ENCODE results near the gene IBTK. TPM values are rescaled to one million over a fixed set of nuclear protein-coding genes. Genes with fewer than 3 reads are reported as not detected.
"Not testable (repeated sequence)": the region's sequence is repeated elsewhere in the genome, so short reads cannot be mapped to it uniquely, and the experiment has no call there.

Gene IBTK, protein sequence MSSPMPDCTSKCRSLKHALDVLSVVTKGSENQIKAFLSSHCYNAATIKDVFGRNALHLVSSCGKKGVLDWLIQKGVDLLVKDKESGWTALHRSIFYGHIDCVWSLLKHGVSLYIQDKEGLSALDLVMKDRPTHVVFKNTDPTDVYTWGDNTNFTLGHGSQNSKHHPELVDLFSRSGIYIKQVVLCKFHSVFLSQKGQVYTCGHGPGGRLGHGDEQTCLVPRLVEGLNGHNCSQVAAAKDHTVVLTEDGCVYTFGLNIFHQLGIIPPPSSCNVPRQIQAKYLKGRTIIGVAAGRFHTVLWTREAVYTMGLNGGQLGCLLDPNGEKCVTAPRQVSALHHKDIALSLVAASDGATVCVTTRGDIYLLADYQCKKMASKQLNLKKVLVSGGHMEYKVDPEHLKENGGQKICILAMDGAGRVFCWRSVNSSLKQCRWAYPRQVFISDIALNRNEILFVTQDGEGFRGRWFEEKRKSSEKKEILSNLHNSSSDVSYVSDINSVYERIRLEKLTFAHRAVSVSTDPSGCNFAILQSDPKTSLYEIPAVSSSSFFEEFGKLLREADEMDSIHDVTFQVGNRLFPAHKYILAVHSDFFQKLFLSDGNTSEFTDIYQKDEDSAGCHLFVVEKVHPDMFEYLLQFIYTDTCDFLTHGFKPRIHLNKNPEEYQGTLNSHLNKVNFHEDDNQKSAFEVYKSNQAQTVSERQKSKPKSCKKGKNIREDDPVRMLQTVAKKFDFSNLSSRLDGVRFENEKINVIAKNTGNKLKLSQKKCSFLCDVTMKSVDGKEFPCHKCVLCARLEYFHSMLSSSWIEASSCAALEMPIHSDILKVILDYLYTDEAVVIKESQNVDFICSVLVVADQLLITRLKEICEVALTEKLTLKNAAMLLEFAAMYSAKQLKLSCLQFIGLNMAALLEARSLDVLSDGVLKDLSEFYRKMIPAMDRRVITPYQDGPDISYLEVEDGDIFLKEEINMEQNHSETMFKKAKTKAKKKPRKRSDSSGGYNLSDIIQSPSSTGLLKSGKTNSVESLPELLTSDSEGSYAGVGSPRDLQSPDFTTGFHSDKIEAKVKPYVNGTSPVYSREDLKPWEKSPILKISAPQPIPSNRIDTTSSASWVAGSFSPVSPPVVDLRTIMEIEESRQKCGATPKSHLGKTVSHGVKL (N-terminal part only)
- polyA plus RNA-seq (ENCODE audit: insufficient read length) = 34.0 TPM

DNA sequence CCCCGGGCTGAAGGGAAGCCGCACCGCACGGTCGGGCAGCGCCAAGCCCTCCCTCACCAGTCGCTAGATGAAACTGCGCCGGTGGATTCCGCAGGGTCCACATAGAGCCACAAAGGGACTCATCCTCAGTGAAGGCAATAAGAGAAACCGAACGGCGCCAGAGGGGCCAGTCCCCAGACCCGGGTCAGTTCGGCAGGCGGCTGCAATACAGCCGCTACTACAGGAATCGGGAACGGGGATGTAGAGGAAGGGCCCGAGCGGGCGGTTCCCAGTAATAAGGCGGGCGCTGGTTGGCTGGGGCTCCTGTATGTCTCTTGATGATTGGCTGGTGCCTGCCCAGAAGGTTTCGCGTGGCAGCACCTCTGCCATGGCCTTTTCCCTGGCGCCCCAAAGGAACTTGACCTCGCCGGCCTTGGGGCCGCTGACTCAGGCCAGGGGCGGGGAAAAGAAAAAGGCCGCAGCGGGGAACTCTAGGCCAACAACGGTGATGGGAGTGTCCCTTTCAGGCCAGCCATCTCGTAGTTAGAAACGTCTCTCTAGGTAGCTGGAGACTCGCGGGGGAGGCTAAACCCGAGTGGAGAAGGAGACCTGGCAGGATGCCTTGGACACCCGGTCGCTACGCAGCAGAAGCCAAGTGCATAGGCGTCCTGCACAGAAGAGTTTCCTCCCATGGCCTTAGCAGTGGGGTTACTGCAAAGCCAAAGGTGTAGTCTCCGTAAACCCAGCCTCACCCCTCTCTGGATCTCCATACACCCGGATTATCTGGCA lies at the start of gene IBTK:
Gene IBTK (minus strand): TSS at position 240 of the 768 bp plus-strand sequence. CDS start 7,258 bp downstream, outside the sequence.
- peak; percentile 66 for DNase-seq (ENCODE audit: low read depth)

DNA sequence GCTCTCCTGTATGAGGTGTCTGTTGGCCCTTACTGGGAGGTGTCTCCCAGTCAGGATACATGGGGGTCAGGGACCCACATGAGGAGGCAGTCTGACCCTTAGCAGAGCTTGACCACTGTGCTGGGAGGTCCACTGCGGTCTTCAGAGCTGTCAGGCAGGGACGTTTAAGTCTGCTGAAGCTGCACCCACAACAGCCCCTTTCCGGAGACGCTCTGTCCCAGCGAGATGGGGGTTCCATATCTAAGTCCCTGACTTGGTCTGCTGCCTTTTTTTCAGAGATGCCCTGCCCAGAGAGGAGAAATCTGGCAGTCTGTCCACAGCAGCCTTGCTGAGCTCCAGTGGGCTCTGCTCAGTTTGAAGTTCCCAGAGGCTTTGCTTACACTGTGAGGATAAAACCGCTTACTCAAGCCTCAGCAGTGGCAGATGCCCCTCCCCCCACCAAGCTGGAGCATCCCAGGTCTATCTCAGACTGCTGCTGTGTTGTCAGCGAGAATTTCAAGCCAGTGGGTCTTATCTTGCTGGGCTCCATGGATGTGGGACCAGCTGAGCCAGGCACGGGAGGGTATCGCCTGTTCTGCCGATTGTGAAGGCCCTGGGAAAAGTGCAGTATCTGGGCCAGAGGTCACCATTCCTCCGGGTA lies 36.3 kb upstream of the IBTK start:
- no peak for DNase-seq (ENCODE audit: low read depth)

DNA sequence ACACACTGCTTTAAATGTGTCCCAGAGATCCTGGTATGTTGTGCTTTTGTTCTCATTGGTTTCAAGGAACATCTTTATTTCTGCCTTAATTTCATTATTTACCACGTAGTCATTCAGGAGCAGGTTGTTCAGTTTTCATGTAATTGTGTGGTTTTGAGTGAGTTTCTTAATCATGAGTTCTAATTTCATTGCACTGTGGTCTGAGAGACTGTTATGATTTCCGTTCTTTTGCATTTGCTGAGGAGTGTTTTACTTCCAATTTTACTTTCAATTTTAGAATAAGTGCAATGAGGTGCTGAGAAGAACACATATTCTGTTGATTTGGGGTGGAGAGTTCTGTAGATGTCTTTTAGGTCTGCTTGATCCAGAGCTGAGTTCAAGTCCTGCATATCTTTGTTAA lies 34.0 kb upstream of the IBTK start:
- DNase-seq (ENCODE audit: low read depth) = not testable (repeated sequence)

DNA sequence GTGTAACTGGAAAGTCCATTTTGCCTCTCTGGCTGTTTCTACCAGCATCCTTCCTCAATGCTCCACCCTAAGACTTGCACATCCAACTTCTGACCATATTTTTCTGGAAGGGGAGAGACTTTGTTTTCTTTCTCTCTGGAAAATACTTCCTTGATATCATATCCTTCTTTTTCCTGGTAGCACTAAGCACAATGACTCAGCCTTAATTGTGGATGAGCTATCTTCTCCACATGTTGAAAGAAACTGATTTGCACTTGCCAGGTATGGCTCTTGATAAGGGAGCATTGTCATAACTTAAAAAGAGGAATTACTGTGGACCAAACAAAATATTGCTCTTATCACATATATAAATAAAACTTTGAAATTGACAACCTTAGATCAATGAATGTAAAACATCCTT lies 30.1 kb upstream of the IBTK start:
- DNase-seq (ENCODE audit: low read depth) = no peak

- no peak for DNase-seq (ENCODE audit: low read depth)
Observed at GRCh38 chr6:82275686-82276085, 28.1 kb upstream of the IBTK start.

GRCh38 chr6:82273295-82273694 lies 25.8 kb upstream of the IBTK start:
- DNase-seq (ENCODE audit: low read depth) = no peak

GRCh38 chr6:82270881-82271635 lies 23.5 kb upstream of the IBTK start:
- DNase-seq (ENCODE audit: low read depth) = no peak

DNA sequence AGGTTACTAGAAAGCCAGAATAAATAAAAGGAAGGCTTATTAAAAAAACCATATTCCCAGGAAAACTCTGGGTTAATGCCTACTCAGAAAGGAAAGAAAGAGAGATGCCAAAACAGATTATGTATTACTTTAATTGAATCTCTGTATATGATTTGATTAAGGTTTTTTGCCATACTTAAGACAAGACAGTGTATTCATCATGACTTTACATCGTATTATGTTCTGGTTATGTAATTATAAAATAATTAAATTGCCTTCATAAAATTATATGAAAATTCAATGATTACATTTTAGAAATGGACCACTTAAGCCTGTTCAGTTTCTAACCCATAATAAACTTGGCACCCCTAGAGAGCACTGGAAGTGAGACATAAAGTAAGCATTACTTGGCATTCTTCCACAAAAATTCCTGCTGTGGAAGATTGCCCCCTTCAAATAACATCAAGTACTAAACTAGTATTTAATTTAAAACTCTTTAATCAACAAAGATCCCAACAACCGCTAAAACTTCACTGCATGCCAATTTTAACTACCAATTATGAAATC lies 20.8 kb upstream of the IBTK start:
- DNase-seq (ENCODE audit: low read depth) = no peak

DNA sequence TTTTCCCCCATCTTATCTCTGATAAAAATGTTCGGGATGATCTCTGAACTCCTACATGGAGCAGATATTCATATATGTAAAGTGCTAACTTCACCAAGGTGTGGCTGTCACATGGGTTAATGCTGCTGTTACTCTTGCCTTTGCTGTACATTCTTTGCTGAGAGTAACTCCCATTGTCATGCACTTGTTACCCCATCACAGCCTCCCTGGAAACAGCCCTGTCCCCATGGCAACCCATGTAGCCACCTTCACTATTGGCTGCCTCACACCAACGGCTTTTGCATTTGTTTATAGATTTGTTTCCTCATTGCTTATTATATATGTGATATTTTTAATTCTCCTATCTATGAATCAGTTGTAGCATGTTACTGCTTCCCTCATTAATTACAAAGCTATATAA lies 17.3 kb upstream of the IBTK start:
- no peak for DNase-seq (ENCODE audit: low read depth)

DNA sequence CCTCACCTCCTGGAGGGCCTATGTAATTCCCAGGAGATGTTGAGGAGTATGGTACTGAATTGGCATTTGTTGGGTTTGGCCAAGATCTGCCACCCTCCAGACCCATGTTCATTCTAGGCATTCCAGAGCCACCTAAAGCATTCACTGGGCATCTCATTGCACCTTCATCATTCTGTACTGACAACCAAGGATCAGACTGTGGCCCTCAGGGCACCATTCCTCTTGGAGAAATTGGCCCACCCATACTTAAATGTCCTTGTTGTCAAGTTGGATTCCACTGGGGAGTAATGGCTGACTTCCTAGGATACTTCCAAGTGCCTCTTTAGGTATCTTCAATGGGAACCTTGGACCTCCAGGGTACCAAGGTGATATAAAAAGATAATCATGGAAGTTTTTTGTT lies 16.8 kb upstream of the IBTK start:
- no peak for DNase-seq (ENCODE audit: low read depth)

DNA sequence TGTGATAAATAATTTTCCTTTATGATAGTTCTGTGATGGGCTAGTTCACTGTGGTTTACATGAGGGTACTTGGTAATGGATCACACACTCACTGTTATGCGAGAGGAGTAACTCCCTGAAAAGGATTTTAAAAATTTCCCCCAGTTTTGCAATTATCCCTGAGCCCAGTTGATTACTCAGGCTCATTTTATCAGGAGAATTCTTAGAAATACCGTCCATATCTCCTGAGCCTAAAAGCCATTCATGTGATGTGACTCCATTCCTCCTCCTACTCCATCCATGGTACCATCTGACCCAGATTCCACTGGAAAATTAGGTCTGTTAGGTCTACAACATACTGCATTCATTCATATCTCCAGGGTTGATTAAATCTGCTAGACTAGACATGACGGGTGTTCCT lies 16.4 kb upstream of the IBTK start:
- DNase-seq (ENCODE audit: low read depth) = no peak

- no peak for DNase-seq (ENCODE audit: low read depth)
Observed at GRCh38 chr6:82260997-82261732, 13.6 kb upstream of the IBTK start.

GRCh38 chr6:82259389-82259788 lies 11.8 kb upstream of the IBTK start:
- no peak for DNase-seq (ENCODE audit: low read depth)

GRCh38 chr6:82257088-82257774 lies 9.7 kb upstream of the IBTK start:
- no peak for DNase-seq (ENCODE audit: low read depth)

DNA sequence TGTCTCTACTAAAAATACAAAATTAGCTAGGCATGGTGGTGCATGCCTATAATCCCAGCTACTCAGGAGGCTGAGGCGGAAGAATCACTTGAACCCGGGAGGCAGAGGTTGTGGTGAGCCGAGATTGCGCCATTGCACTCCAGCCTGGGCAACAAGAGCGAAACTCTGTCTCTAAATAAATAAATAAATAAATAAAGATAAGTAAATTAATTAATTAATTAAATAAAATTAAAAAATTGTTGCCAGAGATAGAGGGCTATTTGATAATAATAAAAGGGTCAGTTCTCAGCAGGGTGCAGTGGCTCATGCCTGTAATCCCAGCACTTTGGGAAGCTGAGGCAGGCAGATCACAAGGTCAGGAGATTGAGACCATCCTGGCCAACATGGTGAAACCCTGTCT lies 7.2 kb upstream of the IBTK start:
- DNase-seq (ENCODE audit: low read depth) = not testable (repeated sequence)

DNA sequence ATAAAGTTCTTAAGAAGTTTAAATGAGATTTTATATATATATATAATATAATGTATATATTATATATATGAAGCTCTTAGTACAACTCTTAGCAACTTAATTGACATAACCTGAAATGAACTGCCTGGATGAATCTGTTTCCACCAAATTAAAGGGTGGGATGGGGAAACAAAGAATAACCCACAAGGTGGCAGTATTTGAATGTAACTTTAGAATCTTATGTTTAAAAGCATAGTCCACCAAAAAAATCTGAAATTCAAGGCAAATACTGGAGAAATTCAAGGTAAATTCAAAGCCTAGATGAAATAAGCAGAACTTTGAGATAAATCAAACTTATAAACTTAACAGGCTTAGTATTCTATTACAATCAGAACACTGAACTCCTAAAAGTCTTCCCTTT lies 4.4 kb upstream of the IBTK start:
- DNase-seq (ENCODE audit: low read depth) = no peak

DNA sequence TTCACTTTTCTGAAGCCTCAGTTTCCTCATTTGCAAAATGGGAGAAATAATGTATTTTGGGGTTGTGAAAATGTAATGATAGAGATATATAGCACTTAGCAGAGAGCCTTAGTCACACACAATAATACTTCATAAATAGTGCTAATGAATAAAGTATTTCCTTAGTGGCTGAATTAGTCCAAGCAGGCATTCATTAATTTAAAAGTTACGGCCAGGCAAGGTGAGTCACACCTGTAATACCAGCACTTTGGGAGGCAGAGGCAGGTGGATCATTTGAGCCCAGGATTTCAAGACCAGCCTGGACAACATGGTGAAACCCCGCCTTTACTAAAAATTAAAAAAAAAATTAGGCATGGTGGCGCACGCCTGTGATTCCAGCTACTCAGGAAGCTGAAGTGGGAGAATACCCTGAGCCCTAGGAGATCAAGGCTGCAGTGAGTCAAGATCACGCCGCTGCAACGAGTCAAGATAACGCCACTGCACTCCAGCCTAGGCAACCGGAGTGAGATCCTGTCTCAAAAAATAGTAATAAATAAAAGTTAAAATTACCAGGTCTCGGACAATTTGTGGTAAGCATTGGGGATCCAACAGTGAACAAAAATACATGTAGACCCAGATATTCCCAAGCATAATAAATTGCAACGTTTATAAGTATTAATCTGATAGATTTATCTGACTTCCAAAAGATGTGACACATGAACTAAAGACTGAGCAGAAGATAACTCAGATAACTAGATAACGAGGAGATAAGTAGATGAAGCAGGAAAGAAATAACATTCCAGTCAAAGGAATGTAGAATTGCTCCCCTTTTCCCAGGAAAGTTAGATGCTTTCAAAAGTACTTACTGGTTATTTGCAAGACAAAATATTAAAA lies 2.1 kb upstream of the IBTK start:
- DNase-seq (ENCODE audit: low read depth) = no peak
